Left ventricle myocardium inferior (tissue), 1 donor: Measurements from ENCODE around the gene PRODH2. TPM values are rescaled to one million over a fixed set of nuclear protein-coding genes. Genes with fewer than 3 reads are reported as not detected.

ENCODE experiments used
- DNase-seq: peaks from one replicate; pipeline ENCODE4 v3.0.0-alpha.2; 2020
- H3K27ac ChIP-seq: fragments of 200-600 bp; replicated peaks from 2 replicates; pipeline ENCODE4 v1.8.0; 2021
- H3K27me3 ChIP-seq: fragments of 200-600 bp; 2 replicates; pipeline ENCODE4 v1.8.0; 2021; ENCODE audit warnings: low read depth
- H3K36me3 ChIP-seq: fragments of 200-600 bp; 2 replicates; pipeline ENCODE4 v1.8.0; 2021
- H3K4me1 ChIP-seq: fragments of 200-600 bp; 2 replicates; pipeline ENCODE4 v1.8.0; 2021
- H3K4me3 ChIP-seq: fragments of 200-600 bp; 2 replicates; pipeline ENCODE4 v1.8.0; 2021; ENCODE audit warnings: mild to moderate bottlenecking, moderate library complexity
- H3K9me3 ChIP-seq: fragments of 200-600 bp; replicated peaks from 2 replicates; pipeline ENCODE4 v1.8.0; 2021
- intact Hi-C: fragments of 100-400 bp; cut with micrococcal nuclease; formaldehyde crosslinking; loops from one replicate; pipeline ENCODE4 v1.11.0; 2022
- total RNA-seq: library from RNA; stranded (reverse); fragmentation: NEBNext Ultra II Directional; extraction: Animal tissue kit (Norgen Biotek cat#: 25700); gene quantifications from one replicate; pipeline ENCODE4 v1.2.1, GENCODE V29; 2021
- TF ChIP-seq, protein P1 (sequence below): fragments of 200-600 bp; IDR thresholded peaks from 2 replicates; pipeline ENCODE4 v1.8.0; 2021; ENCODE audit warnings: antibody characterized with exemption, mild to moderate bottlenecking, borderline replicate concordance
- donor health status: DM: no; HTN: yes; CAD: no; lungs with severe emphysema.

The PRODH2 gene
- total RNA-seq, 1 donor from 2014 or later = not detected

- TF ChIP-seq, protein P1, sequence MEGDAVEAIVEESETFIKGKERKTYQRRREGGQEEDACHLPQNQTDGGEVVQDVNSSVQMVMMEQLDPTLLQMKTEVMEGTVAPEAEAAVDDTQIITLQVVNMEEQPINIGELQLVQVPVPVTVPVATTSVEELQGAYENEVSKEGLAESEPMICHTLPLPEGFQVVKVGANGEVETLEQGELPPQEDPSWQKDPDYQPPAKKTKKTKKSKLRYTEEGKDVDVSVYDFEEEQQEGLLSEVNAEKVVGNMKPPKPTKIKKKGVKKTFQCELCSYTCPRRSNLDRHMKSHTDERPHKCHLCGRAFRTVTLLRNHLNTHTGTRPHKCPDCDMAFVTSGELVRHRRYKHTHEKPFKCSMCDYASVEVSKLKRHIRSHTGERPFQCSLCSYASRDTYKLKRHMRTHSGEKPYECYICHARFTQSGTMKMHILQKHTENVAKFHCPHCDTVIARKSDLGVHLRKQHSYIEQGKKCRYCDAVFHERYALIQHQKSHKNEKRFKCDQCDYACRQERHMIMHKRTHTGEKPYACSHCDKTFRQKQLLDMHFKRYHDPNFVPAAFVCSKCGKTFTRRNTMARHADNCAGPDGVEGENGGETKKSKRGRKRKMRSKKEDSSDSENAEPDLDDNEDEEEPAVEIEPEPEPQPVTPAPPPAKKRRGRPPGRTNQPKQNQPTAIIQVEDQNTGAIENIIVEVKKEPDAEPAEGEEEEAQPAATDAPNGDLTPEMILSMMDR = no peak
- Histone ChIP-seq H3K4me3 (no peak overlapping the region), H3K36me3 (no peaks in the 10 kb centered on the region), H3K27ac (no peak overlapping the region), H3K4me1 (peaks cover 21% of the 10 kb centered on the region), H3K9me3 (peaks cover 3% of the 10 kb centered on the region), H3K27me3 (peaks cover 98% of the 10 kb centered on the region)
- intact Hi-C loops = no loop called here
- DNase-seq = no peak
These were observed 46.8 kb upstream of the PRODH2 start for GRCh38 chr19:35859414-35859813.

DNA sequence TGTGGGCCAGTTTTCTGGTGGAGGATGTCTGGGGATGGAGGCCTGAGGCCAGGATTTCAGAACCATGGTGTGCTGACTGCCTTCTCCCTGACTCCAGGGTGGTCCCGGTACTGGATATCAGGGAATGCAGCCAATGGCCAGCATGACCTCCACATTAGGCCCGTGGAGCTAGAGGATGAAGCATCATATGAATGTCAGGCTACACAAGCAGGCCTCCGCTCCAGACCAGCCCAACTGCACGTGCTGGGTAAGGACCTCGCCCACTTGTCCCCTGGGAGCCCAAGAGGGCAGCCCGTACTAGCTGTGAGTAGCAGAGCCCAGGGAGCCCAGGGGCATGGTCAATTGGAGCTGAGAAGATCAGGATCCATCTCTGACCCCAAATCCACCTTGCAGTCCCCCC lies 45.7 kb upstream of the PRODH2 start:
- H3K27ac ChIP-seq = no peak overlapping the region
- TF ChIP-seq, protein P1 = no peak
- intact Hi-C loops = no loop called here
- no peaks in the 10 kb centered on the region for H3K36me3 ChIP-seq
- peaks cover 99% of the 10 kb centered on the region for H3K27me3 ChIP-seq
- peaks cover 21% of the 10 kb centered on the region for H3K4me1 ChIP-seq
- DNase-seq = no peak
- peaks cover 3% of the 10 kb centered on the region for H3K9me3 ChIP-seq
- no peak overlapping the region for H3K4me3 ChIP-seq

- peaks cover 21% of the 10 kb centered on the region for H3K4me1 ChIP-seq
- peaks cover 99% of the 10 kb centered on the region for H3K27me3 ChIP-seq
- peaks cover 3% of the 10 kb centered on the region for H3K9me3 ChIP-seq
- peak within 1 kb of the TSS; percentile 68 for H3K4me3 ChIP-seq
- intact Hi-C loops = no loop called here
- DNase-seq = no peak
- no peaks in the 10 kb centered on the region for H3K36me3 ChIP-seq
- TF ChIP-seq, protein P1 = no peak
- no peak within 1 kb of the TSS for H3K27ac ChIP-seq
These were observed 44.0 kb upstream of the PRODH2 start, which contains the start of gene KIRREL2 for GRCh38 chr19:35856546-35857149. Gene KIRREL2, plus strand, starts transcription at chr19:35856911. Its CDS starts 209 bp downstream, at chr19:35857120.

DNA sequence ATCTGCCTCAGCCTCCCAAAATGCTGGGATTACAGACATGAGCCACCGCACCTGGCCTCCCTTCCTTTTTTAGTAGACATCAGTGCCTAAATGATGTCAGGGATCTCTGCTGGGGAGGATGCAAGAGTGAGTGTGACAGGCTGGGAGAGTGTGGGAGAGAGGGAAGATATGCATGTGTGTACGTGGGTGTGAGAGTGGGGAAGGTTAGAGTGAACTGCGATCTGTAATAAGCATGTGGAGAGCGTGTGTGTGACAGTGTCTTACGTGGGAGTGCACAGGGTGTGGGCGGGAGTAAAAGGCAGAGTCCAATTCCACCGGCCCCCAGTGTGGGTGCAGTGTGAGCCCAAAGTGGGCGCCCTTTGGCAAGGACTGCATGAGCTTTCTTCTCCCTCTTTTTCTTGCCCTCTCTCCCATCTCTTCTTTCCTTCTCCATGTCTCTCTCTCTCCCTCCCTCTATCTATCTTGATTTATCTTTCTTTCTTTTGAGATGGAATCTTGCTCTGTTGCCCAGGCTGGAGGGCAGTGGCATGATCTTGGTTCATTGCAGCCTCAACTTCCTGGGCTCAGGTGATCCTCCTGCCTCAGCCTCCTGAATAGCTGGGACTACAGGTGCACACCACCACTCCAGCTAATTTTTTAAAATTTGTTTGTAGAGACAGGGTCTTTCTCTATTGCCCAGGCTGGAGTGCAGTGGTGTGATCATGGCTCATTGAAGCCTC lies 40.6 kb upstream of the PRODH2 start:
- TF ChIP-seq, protein P1 = no peak
- no peak overlapping the region for H3K4me3 ChIP-seq
- no peaks in the 10 kb centered on the region for H3K36me3 ChIP-seq
- intact Hi-C loops = no loop called here
- peaks cover 16% of the 10 kb centered on the region for H3K4me1 ChIP-seq
- peaks cover 99% of the 10 kb centered on the region for H3K27me3 ChIP-seq
- H3K9me3 ChIP-seq = no peaks in the 10 kb centered on the region
- DNase-seq = no peak
- no peak overlapping the region for H3K27ac ChIP-seq

DNA sequence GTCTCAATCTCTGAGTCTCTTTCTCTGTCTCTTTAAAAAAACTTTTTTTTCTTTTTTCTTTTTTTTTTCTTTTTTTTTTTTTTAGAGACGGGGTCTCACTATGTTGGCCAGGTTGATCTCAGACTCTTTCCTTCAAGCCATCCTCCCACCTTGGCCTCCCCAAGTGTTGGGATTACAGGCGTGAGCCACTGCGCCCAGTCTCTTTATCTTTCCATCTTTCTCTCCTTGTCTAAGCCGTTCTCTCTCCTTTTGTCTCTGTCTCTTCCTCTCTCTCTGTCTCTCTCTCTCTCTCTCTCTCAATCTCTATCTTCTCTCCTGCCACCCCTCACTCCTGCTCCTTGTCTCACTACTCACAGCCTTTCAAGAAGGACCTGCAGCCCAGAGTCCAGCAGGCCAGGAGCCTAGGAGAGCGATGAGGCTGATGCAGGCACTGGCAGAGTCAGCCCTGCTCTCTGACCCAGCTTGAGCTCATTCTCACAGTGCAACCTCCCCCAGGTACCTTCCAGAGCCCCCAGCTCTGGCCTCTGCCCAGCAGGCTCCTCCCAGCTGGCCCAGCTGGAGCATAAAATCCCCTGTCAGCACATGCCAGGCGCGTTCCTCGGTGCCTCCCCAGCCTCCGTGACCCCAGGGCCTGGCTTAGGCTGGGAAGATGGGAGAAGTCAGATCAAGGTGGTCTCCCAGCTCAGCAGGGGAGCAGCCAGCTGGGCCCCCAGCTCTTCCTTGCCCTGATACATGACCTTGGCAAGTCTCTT lies 39.6 kb upstream of the PRODH2 start, which contains the start of gene NPHS1:
Gene NPHS1 (minus strand): TSS at position 476 of the 752 bp plus-strand sequence. CDS start 667 bp downstream, outside the sequence.
- Histone ChIP-seq H3K4me3 (no peak within 1 kb of the TSS), H3K9me3 (no peaks in the 10 kb centered on the region), H3K4me1 (peaks cover 14% of the 10 kb centered on the region), H3K36me3 (no peaks in the 10 kb centered on the region), H3K27ac (no peak within 1 kb of the TSS), H3K27me3 (peaks cover 99% of the 10 kb centered on the region)
- DNase-seq = no peak
- intact Hi-C loops = no loop called here
- TF ChIP-seq, protein P1 = no peak
